ENCODE results near the gene DOCK2.

Gene DOCK2

DNA sequence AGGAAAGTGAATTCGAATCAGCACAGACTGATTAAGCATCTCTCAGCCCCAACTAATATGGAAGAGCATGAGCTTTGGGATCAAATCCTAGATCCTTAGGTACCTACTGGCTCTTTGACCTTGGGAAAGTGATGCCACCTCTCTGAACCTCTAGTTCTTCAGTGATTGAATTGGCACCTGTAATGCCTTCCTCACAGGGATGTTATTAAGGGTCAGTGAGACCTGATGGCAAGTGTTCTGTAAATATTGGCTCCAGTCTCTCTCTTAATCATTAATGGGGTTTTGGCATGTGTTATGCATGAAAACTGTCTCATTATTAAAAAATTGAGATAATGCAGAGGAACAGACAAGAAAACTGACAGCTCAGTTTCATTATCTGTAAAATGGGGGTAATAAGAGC, 227.4 kb downstream of the DOCK2 start:
- Histone ChIP-seq H3K36me3 (replicated peaks; ENCODE audit: insufficient read depth, low read length) (no peaks in the 10 kb centered on the region), H3K27ac (ENCODE audit: low read length) (no peak overlapping the region), H4K20me1 (ENCODE audit: insufficient read depth, low read length) (no peaks in the 10 kb centered on the region), H3K79me2 (ENCODE audit: low read length) (no peaks in the 10 kb centered on the region), H3F3A (ENCODE audit: insufficient read depth, low read length) (no peaks in the 10 kb centered on the region), H3K4me2 (ENCODE audit: low read depth, low read length) (no peak overlapping the region), H2AFZ (ENCODE audit: low read length) (no peak overlapping the region), H3K9me3 (replicated peaks; ENCODE audit: insufficient read depth, low read length) (no peaks in the 10 kb centered on the region), H3K4me3 (ENCODE audit: low read length) (no peak overlapping the region), H3K9me2 (replicated peaks; ENCODE audit: insufficient read depth, low read length) (no peaks in the 10 kb centered on the region), H3K4me1 (ENCODE audit: low read length) (0 out of 2 replicates have a peak, but pooled peaks cover 5% of the 10 kb centered on the region), H3K9ac (ENCODE audit: low read length) (no peak overlapping the region), H3K27me3 (replicated peaks; ENCODE audit: insufficient read depth, low read length) (no peaks in the 10 kb centered on the region)
- no peak for DNase-seq
- TF ChIP-seq EZH2phosphoT487 (IDR thresholded peaks at IDR 0.05; ENCODE audit: low read length) (no peak), EZH2 (optimal IDR thresholded peaks at IDR 0.05; ENCODE audit: low read depth, low read length) (no peak)
- TF ChIP-seq, protein P1, sequence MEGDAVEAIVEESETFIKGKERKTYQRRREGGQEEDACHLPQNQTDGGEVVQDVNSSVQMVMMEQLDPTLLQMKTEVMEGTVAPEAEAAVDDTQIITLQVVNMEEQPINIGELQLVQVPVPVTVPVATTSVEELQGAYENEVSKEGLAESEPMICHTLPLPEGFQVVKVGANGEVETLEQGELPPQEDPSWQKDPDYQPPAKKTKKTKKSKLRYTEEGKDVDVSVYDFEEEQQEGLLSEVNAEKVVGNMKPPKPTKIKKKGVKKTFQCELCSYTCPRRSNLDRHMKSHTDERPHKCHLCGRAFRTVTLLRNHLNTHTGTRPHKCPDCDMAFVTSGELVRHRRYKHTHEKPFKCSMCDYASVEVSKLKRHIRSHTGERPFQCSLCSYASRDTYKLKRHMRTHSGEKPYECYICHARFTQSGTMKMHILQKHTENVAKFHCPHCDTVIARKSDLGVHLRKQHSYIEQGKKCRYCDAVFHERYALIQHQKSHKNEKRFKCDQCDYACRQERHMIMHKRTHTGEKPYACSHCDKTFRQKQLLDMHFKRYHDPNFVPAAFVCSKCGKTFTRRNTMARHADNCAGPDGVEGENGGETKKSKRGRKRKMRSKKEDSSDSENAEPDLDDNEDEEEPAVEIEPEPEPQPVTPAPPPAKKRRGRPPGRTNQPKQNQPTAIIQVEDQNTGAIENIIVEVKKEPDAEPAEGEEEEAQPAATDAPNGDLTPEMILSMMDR (IDR thresholded peaks at IDR 0.05; ENCODE audit: low read length): no peak

DNA sequence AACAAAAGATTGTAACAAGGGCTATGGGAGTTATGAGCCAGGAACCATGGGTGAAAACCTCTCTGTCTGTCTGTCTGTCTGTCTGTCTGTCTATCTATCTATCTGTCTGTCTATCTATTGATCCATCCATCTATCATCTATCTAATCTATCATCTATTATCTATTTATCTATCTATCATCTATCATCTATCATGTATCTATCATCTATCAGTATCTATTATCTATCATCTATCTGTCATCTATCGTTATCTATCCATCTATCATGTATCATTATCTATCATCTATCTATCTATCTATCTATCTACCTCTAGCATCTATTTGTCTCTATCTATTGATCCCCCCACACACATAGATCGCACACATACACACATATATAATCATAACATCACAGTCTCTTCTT, 230.3 kb downstream of the DOCK2 start:
- H3K36me3 ChIP-seq (replicated peaks; ENCODE audit: insufficient read depth, low read length): no peaks in the 10 kb centered on the region
- TF ChIP-seq, protein P1 (IDR thresholded peaks at IDR 0.05; ENCODE audit: low read length): no peak
- TF ChIP-seq EZH2 (optimal IDR thresholded peaks at IDR 0.05; ENCODE audit: low read depth, low read length) (no peak), EZH2phosphoT487 (IDR thresholded peaks at IDR 0.05; ENCODE audit: low read length) (no peak)
- no peaks in the 10 kb centered on the region for H3K9me2 ChIP-seq (replicated peaks; ENCODE audit: insufficient read depth, low read length)
- no peaks in the 10 kb centered on the region for H3F3A ChIP-seq (ENCODE audit: insufficient read depth, low read length)
- H3K9me3 ChIP-seq (replicated peaks; ENCODE audit: insufficient read depth, low read length): no peaks in the 10 kb centered on the region
- no peak overlapping the region for H3K9ac ChIP-seq (ENCODE audit: low read length)
- DNase-seq: no peak
- H3K79me2 ChIP-seq (ENCODE audit: low read length): no peaks in the 10 kb centered on the region
- H3K4me3 ChIP-seq (ENCODE audit: low read length): no peak overlapping the region
- 0 out of 2 replicates have a peak, but pooled peaks cover 5% of the 10 kb centered on the region for H3K4me1 ChIP-seq (ENCODE audit: low read length)
- no peaks in the 10 kb centered on the region for H3K27me3 ChIP-seq (replicated peaks; ENCODE audit: insufficient read depth, low read length)
- H3K27ac ChIP-seq (ENCODE audit: low read length): no peak overlapping the region
- H3K4me2 ChIP-seq (ENCODE audit: low read depth, low read length): no peak overlapping the region
- H4K20me1 ChIP-seq (ENCODE audit: insufficient read depth, low read length): no peaks in the 10 kb centered on the region
- no peak overlapping the region for H2AFZ ChIP-seq (ENCODE audit: low read length)

GRCh38 chr5:169869066-169869465, 232.0 kb downstream of the DOCK2 start:
- no peaks in the 10 kb centered on the region for H3K9me3 ChIP-seq (replicated peaks; ENCODE audit: insufficient read depth, low read length)
- no peaks in the 10 kb centered on the region for H3K36me3 ChIP-seq (replicated peaks; ENCODE audit: insufficient read depth, low read length)
- TF ChIP-seq EZH2 (optimal IDR thresholded peaks at IDR 0.05; ENCODE audit: low read depth, low read length) (no peak), EZH2phosphoT487 (IDR thresholded peaks at IDR 0.05; ENCODE audit: low read length) (no peak)
- TF ChIP-seq, protein P1 (IDR thresholded peaks at IDR 0.05; ENCODE audit: low read length): no peak
- H3K4me2 ChIP-seq (ENCODE audit: low read depth, low read length): no peak overlapping the region
- H3K4me3 ChIP-seq (ENCODE audit: low read length): no peak overlapping the region
- H3K9ac ChIP-seq (ENCODE audit: low read length): no peak overlapping the region
- no peaks in the 10 kb centered on the region for H3F3A ChIP-seq (ENCODE audit: insufficient read depth, low read length)
- no peak overlapping the region for H2AFZ ChIP-seq (ENCODE audit: low read length)
- DNase-seq: no peak
- no peaks in the 10 kb centered on the region for H3K9me2 ChIP-seq (replicated peaks; ENCODE audit: insufficient read depth, low read length)
- H3K27me3 ChIP-seq (replicated peaks; ENCODE audit: insufficient read depth, low read length): no peaks in the 10 kb centered on the region
- H4K20me1 ChIP-seq (ENCODE audit: insufficient read depth, low read length): no peaks in the 10 kb centered on the region
- H3K27ac ChIP-seq (ENCODE audit: low read length): no peak overlapping the region
- no peaks in the 10 kb centered on the region for H3K79me2 ChIP-seq (ENCODE audit: low read length)
- H3K4me1 ChIP-seq (ENCODE audit: low read length): 0 out of 2 replicates have a peak, but pooled peaks cover 5% of the 10 kb centered on the region

Data from MM.1S (cell line).